IPS-11a (cell line): Measurements from ENCODE around the gene SHISA4.
A peak's percentile ranks its signal among the peaks of the same experiment; 100 is the strongest.
"Not testable (repeated sequence)": the region's sequence is repeated elsewhere in the genome, so short reads cannot be mapped to it uniquely, and the experiment has no call there.

Experiments
- H3K4me3 ChIP-seq: one replicate; pipeline ENCODE4 v1.5.1; 2013; ENCODE audit warnings: low read depth, low read length, control low read depth

SHISA4 gene, protein sequence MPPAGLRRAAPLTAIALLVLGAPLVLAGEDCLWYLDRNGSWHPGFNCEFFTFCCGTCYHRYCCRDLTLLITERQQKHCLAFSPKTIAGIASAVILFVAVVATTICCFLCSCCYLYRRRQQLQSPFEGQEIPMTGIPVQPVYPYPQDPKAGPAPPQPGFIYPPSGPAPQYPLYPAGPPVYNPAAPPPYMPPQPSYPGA

DNA sequence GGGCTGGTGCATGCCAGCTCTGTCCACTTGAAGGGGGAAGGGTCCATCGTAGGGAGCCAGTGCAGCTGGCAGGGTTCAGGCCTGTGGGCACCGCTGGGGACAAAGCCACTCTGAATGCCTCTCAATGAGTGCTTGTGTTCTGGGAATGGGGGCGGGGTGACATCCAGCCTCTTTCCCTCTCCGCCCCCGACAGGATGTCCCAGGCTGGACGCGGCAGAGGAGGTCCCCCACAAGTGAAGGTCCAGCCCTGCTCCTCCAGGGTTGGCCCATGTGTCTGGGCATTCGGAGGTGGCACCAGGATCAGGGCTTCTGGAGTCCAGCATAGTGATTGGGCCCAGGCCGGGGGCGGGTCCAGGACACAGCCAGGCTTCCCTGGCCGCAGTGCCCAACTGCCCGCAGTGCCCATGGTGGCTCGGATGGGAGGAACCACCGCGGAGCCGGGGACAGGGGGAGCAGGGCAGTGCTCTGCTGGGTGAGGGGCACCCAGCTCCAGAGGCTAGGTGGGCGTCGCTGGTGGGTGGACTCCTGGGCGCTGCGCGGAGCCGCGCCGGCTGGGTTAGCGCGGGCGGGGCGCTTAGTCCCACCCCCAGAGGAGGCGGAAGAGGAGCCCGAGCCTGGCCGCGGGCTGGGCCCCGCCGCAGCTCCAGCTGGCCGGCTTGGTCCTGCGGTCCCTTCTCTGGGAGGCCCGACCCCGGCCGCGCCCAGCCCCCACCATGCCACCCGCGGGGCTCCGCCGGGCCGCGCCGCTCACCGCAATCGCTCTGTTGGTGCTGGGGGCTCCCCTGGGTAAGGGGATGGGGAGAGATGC, at the start of gene SHISA4:
TSS of gene SHISA4 (plus strand) at position 617 of the 808 bp plus-strand sequence. CDS start at position 714, 97 bp downstream.
- peak within 1 kb of the TSS; percentile 67 for H3K4me3 ChIP-seq

DNA sequence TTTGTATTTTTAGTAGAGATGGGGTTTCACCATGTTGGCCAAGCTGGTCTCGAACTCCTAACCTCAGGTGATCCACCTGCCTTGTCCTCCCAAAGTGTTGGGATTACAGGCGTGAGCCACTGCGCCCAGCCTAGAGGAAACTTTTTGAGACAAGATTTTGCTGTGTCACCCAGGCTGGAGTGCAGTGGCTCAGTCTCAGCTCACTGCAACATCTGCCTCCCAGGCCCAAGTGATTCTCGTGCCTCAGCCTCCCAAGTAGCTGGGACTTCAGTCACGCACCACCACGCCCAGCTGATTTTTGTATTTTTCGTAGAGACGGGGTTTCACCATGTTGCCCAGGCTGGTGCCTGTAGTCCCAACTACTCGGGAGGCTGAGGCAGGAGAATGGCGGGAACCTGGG, 49.6 kb upstream of the SHISA4 start:
- H3K4me3 ChIP-seq, result not testable (repeated sequence)

DNA sequence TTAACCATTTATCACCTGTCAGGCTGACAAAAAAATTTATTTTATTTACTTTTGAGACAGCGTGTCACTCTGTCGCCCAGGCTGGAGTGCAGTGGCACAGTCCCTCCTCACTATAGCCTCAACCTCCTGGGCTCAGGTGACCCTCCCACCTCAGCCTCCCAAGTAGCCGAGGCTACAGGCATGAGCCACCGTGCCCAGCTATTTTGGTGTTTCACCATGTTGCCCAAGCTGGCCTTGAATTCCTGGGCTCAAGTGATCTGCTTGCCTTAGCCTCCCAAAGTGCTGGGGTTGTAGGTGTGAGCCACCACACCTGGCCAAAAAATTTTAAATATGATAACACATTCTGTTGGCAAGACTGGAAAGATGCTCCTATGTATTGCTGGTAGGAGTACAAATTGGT, 48.6 kb upstream of the SHISA4 start:
- no peak overlapping the region for H3K4me3 ChIP-seq

DNA sequence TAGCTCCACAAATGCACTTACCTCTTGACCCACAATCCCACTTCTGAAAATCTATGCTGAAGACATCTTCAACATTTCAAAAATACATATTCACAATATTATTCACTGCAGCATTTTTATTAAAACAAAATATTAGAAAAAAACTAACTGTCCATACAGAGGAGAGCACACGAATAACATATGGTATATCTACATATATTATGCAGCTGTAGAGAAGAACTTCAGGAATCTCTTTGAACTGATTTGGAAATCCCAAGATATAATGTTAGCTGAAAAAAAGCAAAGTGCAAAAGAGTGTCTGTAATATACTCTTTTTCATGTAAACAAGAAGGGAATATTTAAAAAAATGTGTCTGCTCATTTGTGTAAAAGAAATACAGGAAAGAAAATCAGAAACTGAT, 48.2 kb upstream of the SHISA4 start:
- no peak overlapping the region for H3K4me3 ChIP-seq

DNA sequence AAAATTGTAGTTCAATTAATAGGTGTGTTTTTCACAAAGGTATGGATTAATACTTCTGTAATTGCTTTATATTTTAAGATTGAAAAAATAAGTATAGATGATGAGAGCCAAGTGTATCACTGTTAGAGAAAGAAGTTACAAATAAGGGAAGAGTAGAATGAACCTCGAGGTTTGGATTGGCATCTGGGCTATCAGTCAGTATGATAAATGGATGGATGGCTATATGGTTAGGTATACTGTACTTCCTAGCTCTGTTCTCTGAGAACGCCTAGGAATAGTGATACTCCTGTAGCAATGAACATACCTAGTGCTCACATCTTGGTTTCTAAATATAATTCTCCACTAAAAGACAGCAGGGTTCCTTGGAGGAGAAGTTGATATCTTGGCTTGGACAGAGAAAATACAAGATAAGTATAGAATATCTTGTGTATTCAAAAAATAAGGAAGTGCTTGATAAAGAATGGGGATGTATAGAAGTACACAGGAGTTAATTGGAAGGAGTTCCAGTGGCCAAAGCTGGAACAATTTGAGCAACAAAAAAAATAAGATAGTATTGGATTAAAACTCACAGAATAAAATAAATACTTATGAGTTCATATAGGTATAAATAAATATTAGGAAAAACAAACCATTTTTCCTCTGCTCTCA, 47.3 kb upstream of the SHISA4 start:
- H3K4me3 ChIP-seq, result no peak overlapping the region

DNA sequence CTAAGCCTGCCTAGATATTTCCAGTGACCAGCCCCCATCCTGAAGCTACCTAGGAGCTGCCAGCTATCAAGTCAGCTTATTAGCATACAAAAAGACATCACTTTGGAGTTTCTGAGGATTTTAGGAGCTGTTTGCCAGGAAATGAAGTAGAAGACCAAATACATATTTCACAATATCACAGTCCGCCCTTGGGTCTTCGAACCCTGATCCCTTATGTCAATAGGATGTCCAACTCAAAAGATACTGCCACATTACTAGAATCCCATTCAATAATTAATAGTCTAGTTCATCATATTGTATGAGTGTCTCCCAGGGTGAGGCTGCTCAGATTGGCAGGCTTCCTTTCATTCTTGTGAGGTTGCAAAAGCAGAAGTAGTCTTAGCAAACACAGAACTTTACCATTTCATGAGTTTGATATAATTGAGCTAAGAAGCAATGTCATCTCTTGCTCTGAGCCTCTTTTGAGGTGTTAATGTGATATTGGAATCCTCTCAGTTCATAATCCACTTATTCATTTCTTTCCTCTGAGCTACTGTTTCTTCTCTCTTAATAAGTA, 46.1 kb upstream of the SHISA4 start:
- no peak overlapping the region for H3K4me3 ChIP-seq

DNA sequence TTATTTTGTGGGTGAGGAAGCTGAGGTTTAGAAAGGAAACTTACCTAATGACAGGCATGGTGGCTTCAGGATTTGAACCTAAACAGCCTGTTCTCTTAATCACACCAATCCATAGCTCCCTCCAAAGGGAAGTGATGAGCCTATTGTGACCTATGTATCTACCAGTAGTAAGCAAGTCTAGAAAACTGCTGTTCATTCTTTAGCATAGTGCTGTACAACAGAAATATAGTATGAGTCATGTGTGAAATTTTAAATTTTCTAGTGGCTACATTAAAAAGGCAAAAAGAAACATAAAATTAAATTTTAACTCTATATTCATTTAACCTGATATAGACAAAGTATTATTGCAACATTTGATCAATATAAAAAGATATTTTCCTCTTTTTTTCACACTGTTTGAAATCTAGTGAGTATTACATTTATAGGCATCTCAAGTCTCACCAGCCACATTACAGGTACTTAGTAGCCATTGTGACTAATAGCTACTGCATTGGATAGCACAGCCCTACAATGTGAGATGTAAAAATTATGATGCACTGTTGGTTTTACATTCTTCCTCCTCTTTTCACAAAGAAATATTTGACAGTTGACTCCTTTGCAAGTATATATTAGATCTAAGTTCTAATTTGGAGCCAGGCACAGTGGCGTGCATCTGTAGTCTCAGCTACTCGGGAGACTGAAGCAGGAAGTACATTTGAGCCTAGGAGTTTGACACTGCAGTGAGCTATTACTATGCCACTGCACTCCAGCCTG, 43.2 kb upstream of the SHISA4 start:
- H3K4me3 ChIP-seq, result no peak overlapping the region

DNA sequence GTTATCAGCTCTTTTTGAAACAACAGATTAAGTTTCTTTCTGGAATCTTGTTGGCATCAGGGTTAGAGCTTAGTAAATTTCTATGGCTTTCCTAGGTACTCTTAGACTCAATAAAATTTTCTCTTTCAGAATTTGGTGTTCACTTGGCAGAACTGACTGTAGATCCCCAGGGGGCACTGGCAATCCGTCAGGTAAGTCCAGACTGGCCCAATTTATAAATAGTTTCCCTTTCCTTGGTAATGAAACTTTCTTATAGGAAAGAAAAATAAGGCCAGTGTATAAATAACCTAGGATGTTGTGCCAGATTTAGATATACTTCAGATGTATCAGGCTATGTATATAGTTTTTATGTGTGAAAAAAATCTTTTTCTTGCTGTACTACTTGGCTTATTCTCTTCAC, 41.5 kb upstream of the SHISA4 start:
- H3K4me3 ChIP-seq, result no peak overlapping the region

DNA sequence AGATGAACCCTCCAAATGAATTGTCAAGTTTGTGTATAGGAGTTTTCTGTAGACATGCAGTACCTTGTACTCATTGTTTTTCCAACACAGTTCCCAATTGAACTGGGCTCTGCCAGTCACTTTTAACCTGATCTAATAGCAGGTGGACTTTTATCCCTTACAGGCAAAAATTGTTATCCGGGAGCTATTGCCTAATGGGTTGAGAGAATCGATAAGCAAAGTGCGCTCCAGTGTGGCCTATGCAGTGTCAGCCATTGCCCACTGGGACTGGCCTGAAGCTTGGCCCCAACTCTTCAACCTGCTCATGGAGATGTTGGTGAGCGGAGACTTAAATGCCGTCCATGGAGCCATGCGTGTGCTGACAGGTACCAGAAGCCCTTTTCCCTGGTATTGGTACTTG, 40.5 kb upstream of the SHISA4 start:
- H3K4me3 ChIP-seq, result no peak overlapping the region

DNA sequence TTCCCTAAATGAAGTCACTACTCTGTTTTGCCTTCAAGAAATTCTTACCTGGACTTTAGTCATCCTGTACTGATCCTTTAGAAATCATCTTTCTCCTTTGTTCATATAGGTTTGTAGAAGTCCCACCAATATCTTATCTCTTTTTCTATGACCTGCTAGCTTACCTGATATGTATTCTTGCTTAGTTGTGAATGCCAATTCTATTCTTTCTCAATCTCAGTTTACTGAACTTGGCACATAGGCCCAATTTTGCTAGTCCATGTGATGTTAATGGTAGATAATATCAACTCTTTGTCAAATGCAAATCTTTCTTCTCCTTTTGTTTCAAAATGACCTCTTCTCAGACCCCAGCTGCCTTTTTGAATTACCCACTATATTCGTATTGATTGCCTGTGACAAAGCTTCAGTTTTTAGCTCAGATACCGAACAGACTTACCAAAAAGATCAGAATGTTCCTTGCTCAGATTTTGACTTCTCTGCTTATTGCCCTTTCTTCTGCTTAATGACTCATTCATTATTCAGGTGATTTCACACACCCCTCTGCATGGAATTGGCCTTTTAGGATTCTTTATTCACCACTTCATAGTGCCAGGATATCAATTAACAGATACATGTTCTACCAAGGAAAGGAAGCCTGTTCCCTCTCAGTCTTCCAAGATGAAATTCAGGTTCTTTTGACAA, 39.2 kb upstream of the SHISA4 start:
- H3K4me3 ChIP-seq, result no peak overlapping the region

DNA sequence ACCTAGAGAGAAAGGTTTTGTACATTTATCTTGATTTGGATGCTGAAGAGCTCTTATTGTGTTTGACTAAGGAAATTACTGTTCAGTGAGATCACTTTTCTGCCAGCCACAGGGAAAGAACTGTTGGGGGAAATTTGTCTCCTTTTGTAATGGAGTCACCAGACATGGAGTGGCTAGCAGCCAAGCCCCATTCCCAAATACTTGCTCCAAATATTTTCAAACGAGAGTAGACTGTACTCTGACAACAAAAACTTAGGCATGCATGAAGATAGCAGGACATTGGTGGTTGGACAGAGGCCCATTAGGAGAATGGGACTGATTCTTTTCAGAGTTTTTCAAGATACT, 38.7 kb upstream of the SHISA4 start:
- no peak overlapping the region for H3K4me3 ChIP-seq

DNA sequence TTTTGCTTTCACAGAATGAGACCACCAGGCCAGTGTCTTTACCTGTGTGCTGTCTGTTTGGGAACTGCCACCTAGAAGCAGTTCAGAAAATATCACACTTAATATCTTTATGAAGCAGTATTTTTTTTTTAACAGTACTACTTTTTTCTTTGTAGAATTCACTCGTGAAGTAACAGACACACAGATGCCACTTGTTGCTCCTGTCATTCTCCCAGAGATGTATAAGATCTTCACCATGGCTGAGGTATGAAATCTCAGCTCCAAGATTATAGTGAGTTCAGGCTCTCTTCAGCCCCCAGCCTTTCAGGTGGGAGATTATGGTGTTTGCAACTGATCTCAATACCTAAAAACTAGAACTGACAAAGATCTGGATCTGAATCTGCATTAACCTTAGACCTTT, 36.7 kb upstream of the SHISA4 start:
- no peak overlapping the region for H3K4me3 ChIP-seq

DNA sequence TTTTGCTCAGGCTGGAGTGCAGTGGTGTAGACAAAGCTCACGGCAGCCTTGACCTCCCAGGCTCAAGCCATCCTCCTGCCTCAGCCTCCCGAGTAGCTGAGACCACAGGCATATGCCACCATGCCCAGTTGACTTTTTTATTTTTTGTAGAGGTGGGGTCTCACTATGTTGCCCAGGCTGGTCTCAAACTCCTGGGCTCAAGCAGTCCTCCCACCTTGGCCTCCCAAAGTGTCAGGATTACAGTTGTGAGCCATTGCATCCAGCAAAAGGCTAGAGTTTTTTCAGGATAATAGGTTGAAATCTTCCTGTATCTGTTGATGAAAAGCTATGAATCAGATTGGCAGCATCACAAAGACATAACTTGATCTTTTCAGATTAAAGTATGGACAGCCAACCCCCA, 32.0 kb upstream of the SHISA4 start:
- H3K4me3 ChIP-seq, result not testable (repeated sequence)

DNA sequence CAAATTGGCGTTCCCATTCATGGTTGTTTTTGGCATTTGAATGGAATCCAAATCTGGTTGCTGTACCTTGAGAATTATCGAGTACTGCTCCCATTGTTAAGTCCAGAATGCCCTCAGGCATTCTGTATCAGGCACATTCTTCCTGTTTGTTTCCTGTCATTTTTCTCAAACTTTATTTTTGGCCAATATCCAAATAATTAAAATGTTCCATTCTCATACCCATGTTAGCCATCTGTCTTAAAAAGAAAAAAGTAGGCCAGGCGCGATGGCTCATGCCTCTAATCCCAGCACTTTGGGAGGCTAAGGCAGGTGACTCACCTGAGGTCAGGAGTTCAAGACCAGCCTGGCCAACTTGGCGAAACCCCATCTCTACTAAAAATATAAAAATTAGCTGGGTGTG, 29.3 kb upstream of the SHISA4 start:
- H3K4me3 ChIP-seq, result no peak overlapping the region

DNA sequence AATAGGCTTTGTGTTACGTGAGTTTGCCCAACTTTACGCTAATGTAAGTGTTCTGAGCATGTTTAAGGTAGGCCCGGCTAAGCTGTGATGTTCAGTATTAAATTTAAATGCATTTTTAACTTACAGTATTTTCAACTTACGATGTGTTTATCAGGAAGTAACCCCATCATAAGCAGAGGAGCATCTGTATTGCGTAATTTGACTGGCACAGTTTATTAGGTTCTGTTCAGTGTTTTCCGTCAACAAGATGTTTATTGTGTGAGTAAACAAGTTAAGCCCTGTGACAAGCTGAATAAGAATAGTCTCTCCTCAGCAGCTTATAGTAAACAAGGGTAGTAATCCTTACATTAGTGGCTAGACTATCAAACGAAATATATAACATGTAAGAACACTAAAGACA, 27.2 kb upstream of the SHISA4 start:
- H3K4me3 ChIP-seq, result no peak overlapping the region

DNA sequence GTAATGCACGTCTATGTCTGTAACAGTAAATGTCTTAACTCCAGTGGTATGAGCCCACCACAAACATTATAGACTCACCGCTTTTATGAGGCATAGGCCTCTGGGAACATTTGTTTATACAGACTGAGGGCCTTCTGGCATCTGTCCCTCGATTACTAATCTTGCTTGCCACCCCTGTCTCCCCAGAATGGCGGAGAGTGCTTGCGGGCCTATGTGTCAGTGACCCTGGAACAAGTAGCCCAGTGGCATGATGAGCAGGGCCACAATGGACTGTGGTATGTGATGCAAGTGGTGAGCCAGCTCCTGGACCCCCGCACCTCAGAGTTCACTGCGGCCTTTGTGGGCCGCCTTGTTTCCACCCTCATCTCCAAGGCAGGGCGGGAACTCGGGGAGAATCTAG, 18.3 kb upstream of the SHISA4 start:
- H3K4me3 ChIP-seq, result no peak overlapping the region

DNA sequence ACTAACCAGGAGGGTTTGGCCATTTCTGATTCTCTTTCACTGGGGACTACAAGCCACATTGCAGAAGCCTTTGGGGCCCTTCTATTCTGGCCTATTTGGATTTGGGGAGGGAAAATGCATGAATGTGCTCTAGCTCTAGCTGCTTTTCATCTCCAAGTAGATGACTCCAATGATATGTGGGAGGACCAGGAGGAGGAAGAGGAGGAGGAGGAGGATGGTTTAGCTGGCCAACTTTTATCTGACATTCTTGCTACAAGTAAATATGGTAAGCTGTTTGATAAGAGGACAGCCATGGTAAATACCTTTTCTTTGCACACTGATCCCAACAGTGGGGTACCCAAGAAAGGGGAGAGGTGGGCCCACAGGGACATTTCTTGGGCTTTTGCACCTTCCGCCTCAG, 14.0 kb upstream of the SHISA4 start:
- H3K4me3 ChIP-seq, result no peak overlapping the region

DNA sequence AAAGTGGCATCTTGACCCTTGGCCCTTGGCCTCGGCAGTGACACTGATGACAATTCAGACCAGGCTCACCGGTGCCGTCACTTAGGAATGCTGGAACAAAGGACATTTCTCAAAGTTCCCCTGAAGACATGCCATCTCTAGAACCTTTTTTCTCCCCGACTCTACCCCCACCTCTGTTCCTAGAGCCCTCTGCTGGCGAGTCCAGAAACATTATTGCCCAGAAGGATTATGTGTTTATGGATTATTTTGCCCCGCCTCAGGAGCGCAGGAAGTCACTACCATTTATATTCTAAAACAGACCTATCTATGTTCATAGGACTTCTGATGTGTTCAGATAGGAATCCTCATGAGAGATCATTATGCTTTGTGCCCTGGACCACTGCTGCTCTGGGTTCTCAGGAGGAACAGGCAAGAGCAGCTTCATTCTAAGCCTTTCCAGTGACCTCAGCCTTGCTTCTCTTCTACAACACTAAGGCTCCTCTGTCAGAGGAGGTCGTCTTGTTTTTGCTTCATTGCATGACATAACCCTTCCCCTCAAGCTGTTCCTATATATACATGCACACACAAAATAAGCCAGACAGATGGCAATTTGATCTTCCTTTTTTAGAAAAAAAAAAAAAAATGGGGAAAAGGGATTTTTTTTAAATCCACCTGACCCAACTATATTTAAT, 12.4 kb upstream of the SHISA4 start:
- H3K4me3 ChIP-seq, result no peak overlapping the region

DNA sequence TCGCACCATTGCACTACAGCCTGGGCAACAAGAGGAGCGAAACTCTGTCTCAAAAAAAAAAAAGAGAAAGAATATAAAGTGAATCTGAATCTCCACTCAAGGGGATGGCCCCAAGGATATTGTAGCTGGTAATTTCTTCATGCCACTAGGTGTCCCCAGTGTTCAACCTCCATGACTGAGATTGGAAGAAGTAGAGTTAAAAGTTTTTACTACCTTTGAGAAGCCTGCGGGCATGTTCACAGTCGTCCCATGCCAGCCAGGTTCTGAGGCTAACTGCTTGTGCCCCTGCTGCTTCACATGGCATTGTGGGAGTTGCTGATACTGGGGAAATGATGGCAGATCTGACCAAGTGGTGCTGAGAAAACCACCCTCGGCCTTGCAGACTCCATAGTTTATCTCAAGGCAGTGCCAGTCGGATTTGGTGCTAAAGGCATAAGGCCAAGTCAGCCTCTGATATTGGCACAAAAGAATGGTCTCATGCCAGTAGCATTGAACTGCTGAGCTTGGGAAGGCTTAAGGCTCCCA, 10.8 kb upstream of the SHISA4 start:
- no peak overlapping the region for H3K4me3 ChIP-seq
